ENCODE results near the gene PDE6H.

PDE6H gene

GRCh38 chr12:14951851-14952250 lies 21.0 kb upstream of the PDE6H start:
- no peak for DNase-seq (ENCODE audit: low spot score)

GRCh38 chr12:14952299-14952921 lies 20.4 kb upstream of the PDE6H start:
- DNase-seq (ENCODE audit: low spot score): peak; percentile 53

- no peak for DNase-seq (ENCODE audit: low spot score)
Measured at GRCh38 chr12:14953752-14954151, 19.1 kb upstream of the PDE6H start.

GRCh38 chr12:14954269-14954668 lies 18.6 kb upstream of the PDE6H start:
- no peak for DNase-seq (ENCODE audit: low spot score)

GRCh38 chr12:14956024-14956891 lies 16.6 kb upstream of the PDE6H start:
- DNase-seq (ENCODE audit: low spot score): no peak

GRCh38 chr12:14956905-14957304 lies 15.9 kb upstream of the PDE6H start:
- no peak for DNase-seq (ENCODE audit: low spot score)

- DNase-seq (ENCODE audit: low spot score): no peak
Measured at GRCh38 chr12:14957551-14958168, 15.2 kb upstream of the PDE6H start.

GRCh38 chr12:14958361-14959125 lies 14.3 kb upstream of the PDE6H start:
- DNase-seq (ENCODE audit: low spot score): no peak

GRCh38 chr12:14959126-14959440 lies 13.8 kb upstream of the PDE6H start:
- DNase-seq (ENCODE audit: low spot score): no peak

GRCh38 chr12:14959463-14959862 lies 13.4 kb upstream of the PDE6H start:
- DNase-seq (ENCODE audit: low spot score): no peak

GRCh38 chr12:14959916-14960496 lies 12.8 kb upstream of the PDE6H start:
- DNase-seq (ENCODE audit: low spot score): no peak

GRCh38 chr12:14960548-14961465 lies 12.0 kb upstream of the PDE6H start:
- no peak for DNase-seq (ENCODE audit: low spot score)

GRCh38 chr12:14961466-14962152 lies 11.2 kb upstream of the PDE6H start, which contains the start of gene ARHGDIB:
ARHGDIB (minus strand) TSS chr12:14961601; CDS start chr12:14950712, 10,889 bp downstream.
- no peak for DNase-seq (ENCODE audit: low spot score)

- no peak for DNase-seq (ENCODE audit: low spot score)
Measured at GRCh38 chr12:14962153-14962539, 10.7 kb upstream of the PDE6H start.

- no peak for DNase-seq (ENCODE audit: low spot score)
Measured at GRCh38 chr12:14962797-14963196, 10.0 kb upstream of the PDE6H start.

GRCh38 chr12:14963520-14963919 lies 9.3 kb upstream of the PDE6H start:
- no peak for DNase-seq (ENCODE audit: low spot score)

- no peak for DNase-seq (ENCODE audit: low spot score)
Measured at GRCh38 chr12:14964406-14964805, 8.4 kb upstream of the PDE6H start.

GRCh38 chr12:14965221-14965620 lies 7.6 kb upstream of the PDE6H start:
- no peak for DNase-seq (ENCODE audit: low spot score)

- DNase-seq (ENCODE audit: low spot score): no peak
Measured at GRCh38 chr12:14968478-14968877, 4.4 kb upstream of the PDE6H start.

- no peak for DNase-seq (ENCODE audit: low spot score)
Measured at GRCh38 chr12:14970473-14970872, 2.4 kb upstream of the PDE6H start.

Measured in hepatic stellate cell (primary cell).